NT2/D1 (cell line): ENCODE measurements around the gene TNP2.

Source experiments
- SUZ12 ChIP-seq: IDR thresholded peaks from 2 replicates; pipeline ENCODE4 v1.6.1; 2011; ENCODE audit not compliant: insufficient read length, insufficient read depth; ENCODE audit errors: extremely low read depth
- YY1 ChIP-seq: IDR thresholded peaks from 2 replicates; pipeline ENCODE4 v1.6.1; 2011; ENCODE audit not compliant: insufficient read length, insufficient read depth
- ZNF274 ChIP-seq: IDR thresholded peaks from 2 replicates; pipeline ENCODE4 v1.6.1; 2011; ENCODE audit warnings: mild to moderate bottlenecking, low read depth, low read length

GRCh38 chr16:11268921-11269375 lies at the start of gene TNP2:
- TF ChIP-seq YY1, result no peak
- TF ChIP-seq ZNF274, result no peak
- no peak for TF ChIP-seq SUZ12
